ENCODE data around the gene PITHD1.

Gene PITHD1

GRCh38 chr1:23798662-23799142, 20.5 kb downstream of the PITHD1 start:
- peak overlapping the region; percentile 98; the same call in 1 of the 2 replicates for H3K4me2 ChIP-seq (ENCODE audit: low read length)
- no peak for TF ChIP-seq EZH2phosphoT487 (IDR thresholded peaks at IDR 0.05; ENCODE audit: borderline replicate concordance, low read length)
- peak; percentile 51 for TF ChIP-seq CTCF (IDR thresholded peaks at IDR 0.05; ENCODE audit: low read depth, low read length, poor library complexity, severe bottlenecking)
- H3K79me2 ChIP-seq (ENCODE audit: control insufficient read depth, low read length), result peaks cover 9% of the 10 kb centered on the region
- H3K36me3 ChIP-seq (ENCODE audit: control insufficient read depth, low read length), result peaks cover 27% of the 10 kb centered on the region
- no peaks in the 10 kb centered on the region for H4K20me1 ChIP-seq (ENCODE audit: control insufficient read depth, insufficient read depth, low read depth, low read length)
- H3K4me3 ChIP-seq (ENCODE audit: low read length), result no peak overlapping the region
- H3K27me3 ChIP-seq (ENCODE audit: control insufficient read depth, low read length), result no peaks in the 10 kb centered on the region
- no peak overlapping the region for H3K27ac ChIP-seq (ENCODE audit: low read depth, low read length)
- no peaks in the 10 kb centered on the region for H3F3A ChIP-seq (ENCODE audit: control insufficient read depth, insufficient read depth)
- no peaks in the 10 kb centered on the region for H3K9me3 ChIP-seq (ENCODE audit: control insufficient read depth, insufficient read depth, low read length)
- no peaks in the 10 kb centered on the region for H3K9me2 ChIP-seq (replicated peaks; ENCODE audit: control insufficient read depth, low read length)
- H3K4me1 ChIP-seq (ENCODE audit: control insufficient read depth, low read length), result peaks cover 17% of the 10 kb centered on the region

GRCh38 chr1:23799255-23799569, 21.0 kb downstream of the PITHD1 start:
- H3K27ac ChIP-seq (ENCODE audit: low read depth, low read length), result 0 out of 2 replicates have a peak overlapping the region, but pooled peaks have one; percentile 6
- H3K36me3 ChIP-seq (ENCODE audit: control insufficient read depth, low read length), result peaks cover 27% of the 10 kb centered on the region
- no peaks in the 10 kb centered on the region for H4K20me1 ChIP-seq (ENCODE audit: control insufficient read depth, insufficient read depth, low read depth, low read length)
- H3K79me2 ChIP-seq (ENCODE audit: control insufficient read depth, low read length), result peaks cover 9% of the 10 kb centered on the region
- no peaks in the 10 kb centered on the region for H3K27me3 ChIP-seq (ENCODE audit: control insufficient read depth, low read length)
- H3K4me2 ChIP-seq (ENCODE audit: low read length), result peak overlapping the region; percentile 98
- no peaks in the 10 kb centered on the region for H3K9me2 ChIP-seq (replicated peaks; ENCODE audit: control insufficient read depth, low read length)
- H3K4me3 ChIP-seq (ENCODE audit: low read length), result peak overlapping the region; percentile 94
- H3K9me3 ChIP-seq (ENCODE audit: control insufficient read depth, insufficient read depth, low read length), result no peaks in the 10 kb centered on the region
- TF ChIP-seq EZH2phosphoT487 (IDR thresholded peaks at IDR 0.05; ENCODE audit: borderline replicate concordance, low read length), result no peak
- TF ChIP-seq CTCF (IDR thresholded peaks at IDR 0.05; ENCODE audit: low read depth, low read length, poor library complexity, severe bottlenecking), result no peak
- H3K4me1 ChIP-seq (ENCODE audit: control insufficient read depth, low read length), result peaks cover 17% of the 10 kb centered on the region
- H3F3A ChIP-seq (ENCODE audit: control insufficient read depth, insufficient read depth), result no peaks in the 10 kb centered on the region

GRCh38 chr1:23799570-23800399, 21.6 kb downstream of the PITHD1 start:
- Histone ChIP-seq H3K9me2 (replicated peaks; ENCODE audit: control insufficient read depth, low read length) (no peaks in the 10 kb centered on the region), H3K4me1 (ENCODE audit: control insufficient read depth, low read length) (peaks cover 17% of the 10 kb centered on the region), H4K20me1 (ENCODE audit: control insufficient read depth, insufficient read depth, low read depth, low read length) (no peaks in the 10 kb centered on the region), H3K36me3 (ENCODE audit: control insufficient read depth, low read length) (peaks cover 27% of the 10 kb centered on the region), H3K27ac (ENCODE audit: low read depth, low read length) (0 out of 2 replicates have a peak overlapping the region, but pooled peaks have one; percentile 6), H3K27me3 (ENCODE audit: control insufficient read depth, low read length) (no peaks in the 10 kb centered on the region), H3K4me3 (ENCODE audit: low read length) (peak overlapping the region; percentile 94), H3K4me2 (ENCODE audit: low read length) (peak overlapping the region; percentile 98), H3K9me3 (ENCODE audit: control insufficient read depth, insufficient read depth, low read length) (no peaks in the 10 kb centered on the region), H3K79me2 (ENCODE audit: control insufficient read depth, low read length) (peaks cover 9% of the 10 kb centered on the region), H3F3A (ENCODE audit: control insufficient read depth, insufficient read depth) (no peaks in the 10 kb centered on the region)
- TF ChIP-seq EZH2phosphoT487 (IDR thresholded peaks at IDR 0.05; ENCODE audit: borderline replicate concordance, low read length), result no peak
- no peak for TF ChIP-seq CTCF (IDR thresholded peaks at IDR 0.05; ENCODE audit: low read depth, low read length, poor library complexity, severe bottlenecking)
